ENCODE results near the gene TFB1M.

Gene TFB1M

DNA sequence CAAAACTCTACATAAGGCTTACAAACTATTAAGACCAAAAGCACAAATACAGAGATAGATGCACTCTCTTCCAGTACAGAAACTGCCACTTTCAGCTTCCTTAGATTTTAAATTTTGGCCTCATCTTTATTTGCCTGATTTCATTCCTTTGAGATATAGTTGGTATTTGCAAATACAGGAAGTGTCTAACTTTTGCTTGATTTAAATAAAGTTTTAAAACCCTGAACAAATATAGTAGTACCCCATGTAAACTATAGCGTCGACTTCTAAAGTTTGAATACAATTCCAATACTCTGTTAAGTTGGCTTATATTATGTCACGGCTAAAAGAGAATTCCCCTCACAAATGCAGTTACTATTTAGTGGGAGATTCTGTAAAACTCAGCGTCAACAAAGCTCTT, 51.6 kb downstream of the TFB1M start:
- no peak for DNase-seq

DNA sequence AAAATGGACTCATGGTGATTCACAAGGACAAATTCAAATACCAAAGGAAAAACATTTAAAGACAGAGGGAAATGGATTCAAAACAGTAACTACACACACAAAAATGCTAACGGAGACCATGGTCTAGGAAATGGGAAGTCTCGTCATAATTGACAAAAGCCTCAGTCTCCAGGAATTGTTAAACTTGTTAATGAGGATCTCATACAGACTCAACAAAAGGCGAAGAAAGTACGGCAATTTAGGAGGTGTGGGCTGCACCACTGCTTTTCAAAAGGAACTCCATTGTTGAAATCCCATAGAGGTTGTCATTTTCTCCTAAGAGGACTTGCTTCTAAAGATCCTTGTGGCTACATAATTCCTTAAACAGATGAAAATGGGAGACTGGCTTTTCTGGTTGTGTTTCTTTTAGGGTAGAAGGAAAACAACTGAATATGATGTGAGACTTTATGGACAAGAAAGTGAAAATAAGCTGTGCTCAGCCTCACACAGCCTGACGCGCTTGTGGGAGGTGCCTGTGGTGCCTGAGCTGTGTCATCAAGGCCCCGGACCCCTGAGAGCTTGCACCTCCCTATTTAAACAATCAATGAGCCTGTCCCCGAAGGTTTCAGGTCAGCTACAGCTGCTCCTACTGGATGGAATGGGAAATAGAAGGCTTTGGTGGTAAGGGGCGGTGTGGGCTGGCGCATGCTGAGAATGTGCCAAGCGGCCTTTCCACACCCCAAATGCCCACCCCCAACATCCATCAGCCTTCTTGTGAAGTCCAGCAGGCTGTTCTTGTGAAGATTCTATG, 53.0 kb downstream of the TFB1M start:
- peak; percentile 5 for DNase-seq

DNA sequence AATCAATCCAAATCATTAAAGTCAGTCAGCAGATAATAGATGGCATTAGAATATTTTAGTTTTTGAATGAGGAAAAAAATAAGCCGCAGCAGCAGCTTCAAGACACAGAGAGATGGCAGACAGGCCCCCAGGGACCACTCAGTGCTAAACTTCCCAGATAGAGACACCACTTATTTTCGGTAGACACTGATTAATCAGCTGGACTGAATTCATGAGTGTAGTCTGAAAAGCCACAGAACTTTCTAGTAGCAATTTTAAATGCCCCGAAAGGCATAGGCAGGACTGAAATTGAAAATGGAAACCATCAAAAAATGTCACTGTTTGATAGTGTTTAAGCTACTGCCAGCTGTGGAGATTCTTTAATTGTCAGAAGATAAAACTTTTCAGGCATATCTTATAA, 53.6 kb downstream of the TFB1M start:
- no peak for DNase-seq

DNA sequence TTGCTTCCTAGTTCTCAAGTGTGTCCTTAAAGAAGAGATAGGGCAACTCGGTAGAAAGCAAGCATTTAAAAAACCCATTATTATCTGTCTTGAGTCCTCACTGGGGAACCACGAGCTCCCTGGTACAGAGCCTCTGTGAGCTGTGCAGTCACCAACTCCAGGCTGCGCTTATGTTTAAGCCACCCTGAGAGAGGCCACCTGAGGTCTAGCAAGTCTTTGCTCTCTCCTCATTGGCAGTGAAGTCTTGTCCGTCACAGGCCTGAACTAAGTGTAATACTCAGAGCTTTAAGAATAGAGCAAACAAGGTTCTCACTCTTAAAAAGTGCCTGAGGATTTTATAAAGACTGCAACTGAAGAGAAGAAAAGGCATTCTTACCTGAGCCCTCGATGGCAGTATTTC, 54.4 kb downstream of the TFB1M start:
- no peak for DNase-seq

DNA sequence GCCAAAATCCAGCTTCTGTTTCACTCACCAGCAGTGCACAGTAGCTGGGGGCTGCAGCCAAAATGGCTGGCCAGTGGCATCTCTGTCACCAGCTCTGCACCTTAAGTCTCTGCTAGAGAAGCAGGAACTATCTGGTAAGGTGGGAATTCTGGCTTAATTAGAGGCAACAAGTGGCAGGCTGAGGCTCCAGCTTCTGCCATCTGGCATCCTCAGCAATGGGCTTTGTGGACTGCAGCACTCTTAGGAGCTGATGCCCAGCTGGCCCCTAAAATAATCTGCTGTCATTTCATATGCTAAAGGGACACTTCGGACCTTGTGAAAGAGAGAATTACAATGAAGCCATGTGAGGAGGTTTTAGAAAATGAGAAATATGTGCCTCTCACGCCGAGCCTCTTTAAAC, 55.1 kb downstream of the TFB1M start:
- no peak for DNase-seq

DNA sequence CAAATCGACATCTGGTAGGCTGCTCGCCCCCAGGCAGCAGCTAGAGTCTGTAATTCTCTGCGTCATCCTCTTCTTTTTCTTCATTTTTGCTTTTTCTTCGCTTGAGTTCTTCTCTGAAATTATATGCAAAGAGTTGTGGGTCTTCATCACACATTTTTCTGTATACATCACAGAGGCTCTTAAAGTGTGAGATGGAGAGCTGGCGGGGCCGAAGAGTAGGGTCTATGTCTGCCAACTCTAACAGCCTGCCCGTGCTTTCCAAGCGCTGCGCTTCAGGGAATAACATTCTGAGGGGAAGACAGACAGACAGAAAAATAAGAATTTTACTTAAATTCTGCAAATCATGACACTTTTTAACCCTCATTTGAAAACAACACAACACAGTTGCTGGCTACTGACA, 56.5 kb downstream of the TFB1M start:
- DNase-seq, result no peak

DNA sequence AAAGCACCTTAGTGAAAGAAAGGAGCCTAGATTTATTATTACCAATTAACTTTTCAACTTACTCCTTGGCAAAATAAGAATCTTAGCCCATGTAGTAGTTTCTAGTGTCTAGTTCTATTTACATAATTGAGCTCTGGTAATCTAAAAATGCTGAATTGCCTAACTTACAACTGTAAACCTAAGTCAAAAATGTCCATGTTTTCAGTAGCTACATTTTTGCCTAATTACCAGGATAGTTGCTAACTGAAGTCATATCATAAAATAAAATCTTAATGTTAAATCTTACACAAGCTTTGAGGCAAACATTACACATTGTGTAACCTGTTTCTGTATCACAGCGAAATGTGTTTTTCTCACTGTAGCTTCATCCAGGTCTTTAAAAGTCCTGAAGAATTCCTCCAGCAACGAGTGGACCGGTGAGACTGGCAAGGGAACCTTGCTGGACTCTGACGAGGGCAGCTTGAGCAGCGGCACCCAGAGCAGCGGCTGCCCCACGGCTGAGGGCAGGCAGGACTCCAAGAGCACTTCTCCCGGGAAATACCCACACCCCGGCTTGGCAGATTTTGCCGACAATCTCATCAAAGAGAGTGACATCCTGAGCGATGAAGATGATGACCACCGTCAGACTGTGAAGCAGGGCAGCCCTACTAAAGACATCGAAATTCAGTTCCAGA, 58.0 kb downstream of the TFB1M start:
- DNase-seq, result peak; percentile 44

DNA sequence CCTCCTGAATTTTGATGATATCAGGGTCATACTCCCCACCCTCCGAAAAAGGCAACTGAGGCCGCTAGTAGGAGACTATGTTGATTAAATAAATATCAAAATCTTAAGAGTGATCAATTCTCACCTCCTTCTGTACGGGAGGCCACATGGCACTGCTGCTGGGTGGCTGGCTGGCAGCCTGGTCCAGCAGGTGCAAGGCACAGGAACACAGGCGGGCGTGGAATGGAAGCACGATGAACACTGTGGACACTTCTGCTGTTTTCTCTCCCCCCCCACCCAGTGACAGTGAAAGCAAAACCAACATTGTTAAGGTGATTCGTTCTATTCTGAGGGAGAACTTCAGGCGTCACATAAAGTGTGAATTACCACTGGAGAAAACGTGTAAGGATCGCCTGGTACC, 60.1 kb downstream of the TFB1M start:
- no peak for DNase-seq

DNA sequence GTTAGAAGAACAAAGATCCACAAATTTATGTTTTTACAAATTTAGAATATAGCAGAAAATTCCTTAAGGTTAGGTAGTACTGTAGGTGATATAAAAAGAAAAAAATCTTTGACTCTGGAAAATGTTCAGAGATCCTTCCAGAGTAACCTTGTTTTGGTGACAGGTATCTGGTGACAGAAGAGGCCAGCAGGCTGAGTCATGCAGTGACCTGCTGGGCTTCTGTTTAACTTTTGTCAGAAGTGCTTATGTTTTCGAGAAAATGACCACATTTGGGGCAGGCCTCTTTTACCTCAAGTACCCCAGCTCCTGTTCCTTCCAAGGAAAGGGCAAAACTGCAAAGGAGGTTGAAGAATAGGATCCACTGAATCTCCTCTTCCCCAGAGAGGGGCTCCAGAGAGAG, 60.9 kb downstream of the TFB1M start:
- DNase-seq, result no peak

DNA sequence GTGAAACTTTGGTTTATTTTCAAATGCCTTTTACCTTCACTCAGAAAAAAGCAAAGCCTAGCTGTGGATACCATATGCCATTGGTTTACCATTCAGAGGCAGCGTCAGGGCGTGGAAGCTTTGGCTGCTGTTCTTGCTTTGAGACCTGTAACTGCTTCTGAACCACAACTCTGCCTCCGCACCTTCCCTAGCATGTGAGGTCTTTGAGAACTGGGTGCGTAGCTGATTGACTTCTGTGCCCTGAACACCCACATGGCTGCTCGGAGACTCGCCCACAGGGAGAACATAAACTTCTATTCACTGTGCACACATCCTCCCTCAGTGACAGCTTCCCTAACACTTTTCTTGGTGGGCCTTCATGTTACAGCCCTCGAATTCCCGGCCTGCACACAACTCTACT, 61.7 kb downstream of the TFB1M start:
- DNase-seq, result no peak

DNA sequence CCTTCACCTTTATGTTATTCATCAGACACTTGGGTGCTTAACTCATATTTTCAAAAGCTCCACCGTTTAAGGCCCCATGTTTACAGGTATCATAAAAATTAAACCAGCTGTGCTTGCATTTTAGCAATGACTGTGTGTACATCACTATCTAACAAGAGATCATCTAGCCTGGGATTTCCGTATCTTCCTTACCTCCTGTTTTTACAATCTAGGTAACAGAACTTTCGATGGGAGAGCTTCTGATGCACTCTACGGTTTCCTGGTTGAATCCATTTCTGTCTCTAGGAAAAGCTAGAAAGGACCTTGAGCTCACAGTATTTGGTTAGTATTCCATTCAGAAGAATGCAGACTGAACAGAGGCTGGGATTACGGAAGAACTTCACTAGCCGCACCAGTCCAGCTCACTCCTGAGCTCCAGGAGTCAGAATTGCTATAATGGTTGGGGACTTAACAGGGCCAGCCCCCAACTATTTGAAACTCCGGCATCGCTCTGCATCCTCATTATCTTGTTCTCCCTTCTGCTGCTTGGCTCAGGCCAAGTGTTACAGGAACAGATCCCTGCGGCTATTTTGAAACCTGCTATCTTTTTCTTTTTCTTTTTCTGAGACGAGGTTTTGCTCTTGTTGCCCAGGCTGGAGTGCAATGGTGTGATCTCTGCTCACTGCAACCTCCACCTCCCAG, 63.4 kb downstream of the TFB1M start:
- no peak for DNase-seq

DNA sequence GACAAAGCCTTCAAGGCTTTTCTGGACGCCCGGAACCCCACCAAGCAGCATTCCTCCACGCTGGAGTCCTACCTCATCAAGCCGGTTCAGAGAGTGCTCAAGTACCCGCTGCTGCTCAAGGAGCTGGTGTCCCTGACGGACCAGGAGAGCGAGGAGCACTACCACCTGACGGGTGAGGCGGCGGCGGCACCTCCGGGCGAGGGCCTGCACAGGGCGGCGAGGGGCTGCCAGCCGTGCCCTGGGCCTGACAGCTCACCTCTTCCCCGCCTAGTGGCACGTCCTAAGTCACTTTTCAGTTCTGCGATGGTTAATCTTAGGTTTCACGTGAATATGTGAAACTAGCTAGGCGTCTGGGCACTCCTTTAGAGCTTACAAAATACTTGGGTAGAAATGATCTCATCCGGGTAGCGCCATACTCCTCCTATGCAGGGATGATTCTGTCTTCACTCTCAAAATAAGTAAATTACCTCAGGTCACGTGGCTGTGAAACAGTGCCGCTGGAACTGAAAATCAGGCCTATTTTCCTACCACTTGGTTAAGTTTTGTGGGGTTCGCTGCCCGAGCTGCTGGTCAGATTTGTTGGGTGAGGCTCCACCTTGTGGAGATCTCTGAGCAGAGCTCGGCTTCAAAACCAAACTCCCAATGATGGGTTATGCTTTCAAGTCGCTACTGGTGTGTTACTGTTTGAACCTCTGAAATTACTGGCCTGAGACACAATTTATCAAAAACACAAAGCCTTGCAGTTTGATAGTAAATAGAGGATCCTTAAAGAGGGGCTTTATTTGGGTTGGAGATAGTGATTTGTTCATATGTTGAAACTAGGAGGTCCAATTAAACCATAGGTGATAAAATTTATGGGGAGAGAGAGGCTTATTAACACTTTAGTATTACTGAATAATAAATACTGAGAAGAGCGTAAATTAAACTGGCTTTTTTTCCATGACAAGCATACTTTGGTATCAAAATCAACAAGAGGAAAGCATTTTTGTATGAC, 66.0 kb downstream of the TFB1M start:
- peak; percentile 63 for DNase-seq

DNA sequence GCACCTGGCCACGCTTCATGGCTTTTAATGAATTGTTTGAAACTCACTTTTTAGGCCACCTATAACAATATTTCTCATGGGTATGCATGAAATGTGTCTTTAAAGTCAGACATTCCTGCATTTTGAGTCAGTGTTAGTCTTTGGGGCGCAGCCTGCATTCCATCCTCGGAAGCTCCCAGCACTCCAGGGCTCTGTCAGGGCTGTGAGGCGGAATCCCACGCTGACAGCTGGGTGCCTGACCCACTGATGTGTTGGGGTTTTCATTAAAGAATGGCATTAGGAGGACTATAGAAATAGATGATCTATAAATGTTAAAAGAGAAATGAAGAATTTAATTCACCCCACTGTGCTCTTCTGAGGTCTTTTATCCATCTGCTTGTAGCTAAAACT, 66.7 kb downstream of the TFB1M start:
- peak; percentile 84 for DNase-seq

DNA sequence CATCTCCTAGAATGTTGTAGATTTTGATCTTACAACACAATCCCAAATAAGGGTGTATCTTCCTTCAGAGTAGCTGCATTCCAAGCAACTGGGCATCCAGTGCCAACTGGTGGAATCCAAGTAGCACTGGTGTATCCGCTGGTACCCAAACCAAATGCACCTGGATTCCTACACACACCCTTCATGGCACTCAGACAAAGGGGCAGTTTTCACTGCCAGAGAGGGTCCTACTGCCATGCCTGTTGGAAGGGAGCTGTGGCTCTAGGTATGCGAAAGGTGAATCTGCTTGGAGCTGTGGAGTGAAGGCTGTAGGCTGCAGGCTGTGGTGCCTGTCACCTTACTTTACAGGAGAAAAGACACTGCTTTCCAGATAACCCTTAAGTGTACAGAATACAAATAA, 67.5 kb downstream of the TFB1M start:
- no peak for DNase-seq

DNA sequence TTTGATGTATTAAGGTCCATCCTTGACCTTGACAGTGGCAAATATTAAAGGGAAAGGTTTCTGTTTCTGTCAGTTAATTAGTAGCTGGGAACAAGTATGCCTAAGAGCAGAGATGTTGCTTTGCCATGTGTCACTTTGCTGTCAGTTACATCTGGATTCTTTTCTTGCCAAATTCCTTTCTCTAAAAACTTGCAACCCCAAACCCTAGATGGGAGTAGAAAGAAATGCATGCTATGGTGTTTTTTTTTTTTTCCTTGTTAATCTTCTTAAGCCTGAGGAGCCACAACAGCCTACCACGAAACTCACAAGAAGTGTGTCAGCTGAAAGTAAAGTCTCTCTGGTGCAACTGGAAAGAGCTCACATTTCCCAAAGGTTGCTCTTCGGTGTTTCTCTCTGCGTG, 68.5 kb downstream of the TFB1M start:
- peak; percentile 63 for DNase-seq

DNA sequence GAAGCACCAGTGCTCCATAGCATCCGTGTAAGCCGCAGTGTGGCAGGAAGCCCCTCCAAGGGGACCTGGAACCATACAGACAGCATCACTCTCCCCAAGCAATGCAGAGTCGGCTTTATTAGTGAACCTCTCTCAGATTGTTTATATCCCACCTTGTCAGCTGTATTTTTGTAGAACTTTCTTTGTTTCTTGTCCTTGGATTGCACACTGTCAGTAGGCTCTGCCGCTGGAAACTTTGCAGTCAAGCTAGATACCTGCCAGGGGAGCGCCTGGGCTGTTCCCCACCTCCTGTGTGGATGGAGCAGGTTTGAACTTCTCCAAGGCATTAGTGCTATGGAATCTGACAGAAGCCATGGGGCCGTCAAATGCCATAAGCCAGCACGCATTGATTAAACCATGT, 69.1 kb downstream of the TFB1M start:
- no peak for DNase-seq

DNA sequence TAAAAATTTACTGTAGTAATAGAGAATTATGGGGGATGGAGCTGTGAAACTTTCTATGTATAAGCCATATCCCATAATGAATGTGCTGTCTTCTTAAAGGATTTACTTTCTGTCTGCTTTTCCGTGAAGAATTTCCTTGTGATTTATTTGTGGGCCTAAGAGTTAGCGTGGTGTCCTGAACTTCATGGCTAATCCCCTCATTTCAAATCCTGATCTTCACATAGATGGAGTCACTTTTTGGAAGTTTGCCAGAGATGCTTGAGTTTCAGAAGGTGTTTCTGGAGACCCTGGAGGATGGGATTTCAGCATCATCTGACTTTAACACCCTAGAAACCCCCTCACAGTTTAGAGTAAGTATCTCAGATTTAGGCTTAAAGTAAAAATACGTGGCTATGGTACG, 69.8 kb downstream of the TFB1M start:
- DNase-seq, result no peak

DNA sequence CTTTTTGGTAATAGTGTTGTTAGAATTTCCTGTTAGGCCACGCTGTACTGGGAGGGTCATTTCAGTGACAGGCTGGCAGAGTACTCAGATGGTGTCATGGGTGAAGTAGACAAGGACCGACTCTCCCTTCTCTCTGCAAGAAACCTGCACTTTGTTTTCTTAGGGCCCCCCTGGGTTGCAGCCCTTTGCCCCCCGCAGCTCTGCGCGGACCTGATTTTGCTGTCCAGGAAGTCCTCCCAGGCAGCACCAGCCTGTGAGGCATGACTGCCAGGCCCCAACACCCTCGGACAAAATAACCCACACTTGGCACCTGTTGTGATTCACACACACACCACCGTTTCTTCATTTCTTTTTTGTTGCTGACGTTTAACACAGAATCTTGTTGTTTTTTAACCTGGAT, 72.3 kb downstream of the TFB1M start:
- DNase-seq, result no peak

DNA sequence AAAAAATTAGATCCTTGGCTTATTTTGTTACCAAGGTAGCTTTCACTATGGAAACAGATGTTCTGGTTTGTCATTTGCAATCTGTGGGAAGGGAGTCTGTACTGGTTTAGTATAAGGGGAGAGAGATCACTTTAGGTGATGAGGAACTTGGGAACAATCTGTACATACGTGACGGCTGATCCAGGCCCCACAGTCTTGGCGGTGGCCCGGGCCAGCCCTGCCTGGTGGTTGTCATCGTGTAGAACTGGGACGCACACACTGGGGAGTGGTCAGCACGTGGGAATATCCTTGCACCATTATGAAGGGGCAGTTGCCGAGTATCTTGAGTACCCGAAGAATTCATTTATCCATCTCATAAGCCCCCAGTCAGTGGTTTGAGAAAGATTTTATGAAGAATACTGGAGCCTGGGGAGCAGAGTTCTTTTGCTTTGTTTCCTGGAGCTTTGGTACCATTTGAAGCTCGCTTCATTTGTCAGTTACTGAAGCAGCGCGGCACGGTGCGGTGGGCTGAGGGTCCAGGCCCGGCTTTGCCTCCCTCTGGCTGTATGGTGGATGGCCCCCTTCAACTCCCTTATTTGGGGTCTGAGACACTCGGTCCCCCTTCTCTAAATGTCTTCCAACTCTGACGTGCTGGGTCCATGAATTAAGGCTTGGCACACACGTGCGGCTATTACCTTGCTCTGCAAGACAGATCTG, 73.2 kb downstream of the TFB1M start:
- no peak for DNase-seq

DNA sequence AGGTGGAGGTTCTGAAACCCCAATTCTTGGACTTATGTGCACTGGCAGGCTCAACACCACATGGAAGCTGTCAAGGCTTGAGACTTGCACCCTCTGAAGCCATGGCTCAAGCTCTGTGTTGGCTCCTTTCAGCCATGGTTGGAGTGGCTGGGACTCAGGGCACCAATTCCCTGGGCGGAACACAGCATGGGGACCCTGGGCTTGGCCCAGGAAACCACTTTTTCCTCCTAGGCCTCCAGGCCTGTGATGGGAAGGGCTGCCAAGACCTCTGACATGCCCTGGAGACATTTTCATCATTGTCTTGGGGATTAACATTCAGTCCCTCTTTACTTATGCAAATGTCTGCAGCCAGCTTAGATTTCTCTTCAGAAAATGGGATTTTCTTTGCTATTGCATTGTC, 76.7 kb downstream of the TFB1M start:
- no peak for DNase-seq

DNA sequence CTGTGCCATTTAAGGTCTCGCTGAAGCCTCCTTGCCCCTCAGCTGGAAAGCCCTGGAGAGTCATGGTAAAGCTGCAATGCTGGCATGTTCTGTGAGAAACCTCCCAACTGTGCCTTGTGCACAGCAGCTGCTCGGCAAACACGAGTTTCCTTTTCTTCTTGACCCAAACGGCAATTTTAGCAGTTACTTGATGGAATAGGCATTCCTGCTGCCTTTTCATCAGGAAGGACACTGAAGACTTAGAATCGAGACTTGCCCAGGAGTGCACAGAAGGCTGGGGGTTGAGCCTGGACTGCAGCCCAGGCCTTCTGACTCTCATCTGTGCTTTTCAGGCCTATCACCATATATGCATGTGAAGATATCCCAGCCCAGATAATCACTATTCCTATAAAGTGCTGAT, 79.2 kb downstream of the TFB1M start:
- DNase-seq, result no peak

DNA sequence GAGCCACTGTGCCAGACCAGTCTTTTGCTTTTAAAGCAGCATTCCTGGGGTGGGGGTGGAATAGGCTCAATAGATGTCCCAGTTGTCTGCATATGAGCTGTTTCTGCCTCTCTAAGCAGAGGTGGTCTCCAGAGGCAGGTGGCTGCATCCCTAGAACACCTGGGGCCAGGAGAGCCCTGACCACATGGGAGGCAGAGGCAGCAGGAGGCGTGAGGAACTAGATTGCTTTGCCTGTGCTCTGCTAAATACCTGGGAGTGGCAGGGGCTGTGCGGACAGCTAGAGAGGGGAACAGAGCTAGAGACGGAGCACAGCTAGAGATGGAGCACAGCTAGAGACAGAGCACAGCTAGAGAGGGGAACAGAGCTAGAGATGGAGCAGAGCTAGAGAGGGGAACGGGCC, 79.6 kb downstream of the TFB1M start:
- DNase-seq, result no peak
